K562 (cell line): ENCODE results near the gene ZP3. TPM values are rescaled to one million over a fixed set of nuclear protein-coding genes. Genes with fewer than 3 reads are reported as not detected.
A peak's percentile ranks its signal among the peaks of the same experiment; 100 is the strongest.

Source experiments
- ATAC-seq: fragments of 200-7000 bp; cut with Tn5 transposase; 3 replicates; pipeline ENCODE4 v1.9.1; 2020; ENCODE audit warnings: moderate library complexity
- BruUV-seq: library from RNA; stranded (reverse); fragments of 400-500 nt; replicated peaks from 2 replicates; lab custom pipeline; 2021; lab: Mats Ljungman, UMichigan
- CTCF ChIA-PET: fragments of 300-600 bp; formaldehyde crosslinking; extraction: SDS; loops from one replicate; lab custom pipeline; 2021; ENCODE audit warnings: low intra/inter-chr PET ratio; lab: Yijun Ruan, JAX
- POLR2A ChIA-PET: fragments of 300-600, 350-650 bp; sonication (Branson Sonifier 250); formaldehyde crosslinking; extraction: SDS; loops from one replicate; lab custom pipeline; 2021; ENCODE audit warnings: antibody characterized with exemption, inconsistent platforms; lab: Yijun Ruan, JAX
- DNase-seq, 4 experiments: peaks; one replicate each; pipeline versions ENCODE4 v3.0.0 to v3.0.0-alpha.2; 2011 to 2018; ENCODE audit warnings: low spot score in 3 of 4, mixed read lengths in 3 of 4; ENCODE audit errors: extremely low read depth in 1 of 4
- FAIRE-seq: peaks from 2 replicates; lab custom pipeline; 2011; peaks lifted over from hg19 to GRCh38; lab: Jason Lieb, UNC
- H2AFZ ChIP-seq: 2 replicates; pipeline ENCODE4 v1.6.0; 2011; ENCODE audit warnings: low read depth, low read length, control low read depth, inconsistent platforms
- H3K27ac ChIP-seq: fragments of 200-600 bp; 3 replicates; pipeline ENCODE4 v1.8.0; 2011; ENCODE audit warnings: low read depth, mild to moderate bottlenecking, control low read depth, inconsistent platforms, low read length, moderate library complexity, mixed read lengths; ENCODE audit errors: extremely low read depth
- H3K27me3 ChIP-seq, 2 experiments: fragments of 300-600 bp in 1 of 2; 2 replicates in 1 of 2; 3 replicates in 1 of 2; pipeline versions ENCODE4 v1.6.0 to v1.8.0; 2011; ENCODE audit warnings: inconsistent platforms in 2 of 2, low read length in 2 of 2, mild to moderate bottlenecking in 1 of 2, mixed read lengths in 1 of 2, moderate library complexity in 1 of 2; ENCODE audit not compliant: control insufficient read depth in 2 of 2, insufficient read depth in 2 of 2
- H3K36me3 ChIP-seq: fragments of 300-600 bp; 3 replicates; pipeline ENCODE4 v1.8.0; 2011; ENCODE audit warnings: mild to moderate bottlenecking, low read length, inconsistent platforms; ENCODE audit not compliant: control insufficient read depth, insufficient read depth
- H3K4me1 ChIP-seq, 2 experiments: fragments of 200-600 bp in 1 of 2; replicated peaks in 1 of 2; 2 replicates in 1 of 2; 3 replicates in 1 of 2; pipeline versions ENCODE4 v1.5.1 to v1.8.0; 2011; ENCODE audit warnings: inconsistent platforms in 2 of 2, low read length in 2 of 2, mild to moderate bottlenecking in 1 of 2, mixed read lengths in 1 of 2, moderate library complexity in 1 of 2; ENCODE audit not compliant: control insufficient read depth in 2 of 2, insufficient read depth in 2 of 2
- H3K4me2 ChIP-seq: 2 replicates; pipeline ENCODE4 v1.6.1; 2011; ENCODE audit warnings: low read length, control low read depth, inconsistent platforms, mixed read lengths; ENCODE audit not compliant: insufficient read depth
- H3K4me3 ChIP-seq: fragments of 200-600 bp; sonication (generic), shearing (Covaris generic); 2 replicates; pipeline ENCODE4 v1.5.1; 2016; ENCODE audit warnings: control low read depth, inconsistent platforms
- H3K79me2 ChIP-seq: fragments of 200-600 bp; 3 replicates; pipeline ENCODE4 v1.8.0; 2011; ENCODE audit warnings: low read length, inconsistent platforms; ENCODE audit not compliant: control insufficient read depth, insufficient read depth
- H3K9ac ChIP-seq, 2 experiments: 2 replicates each; pipeline versions ENCODE4 v1.6.0 to v1.6.1; 2011; ENCODE audit warnings: low read depth in 2 of 2, low read length in 2 of 2, control low read depth in 1 of 2, inconsistent platforms in 1 of 2, mild to moderate bottlenecking in 1 of 2, mixed read lengths in 1 of 2; ENCODE audit not compliant: insufficient read depth in 1 of 2
- H3K9me1 ChIP-seq: one replicate; pipeline ENCODE4 v1.6.0; 2011; ENCODE audit warnings: inconsistent platforms, mild to moderate bottlenecking, low read length, moderate library complexity; ENCODE audit not compliant: control insufficient read depth, insufficient read depth
- H3K9me3 ChIP-seq: replicated peaks from 2 replicates; pipeline ENCODE4 v1.5.1; 2011; ENCODE audit warnings: low read depth, low read length, inconsistent platforms; ENCODE audit not compliant: control insufficient read depth, insufficient read depth
- H4K20me1 ChIP-seq: replicated peaks from 2 replicates; pipeline ENCODE4 v1.6.1; 2011; ENCODE audit warnings: low read length, inconsistent platforms, mixed read lengths; ENCODE audit not compliant: control insufficient read depth, insufficient read depth
- ADNP ChIP-seq: fragments of 200-800 bp; sonication (Bioruptor generic); IDR thresholded peaks from 2 replicates; pipeline ENCODE4 v1.6.1; 2016; ENCODE audit warnings: missing genetic modification characterization, missing compliant biosample characterization
- ARID1B ChIP-seq: fragments of 450-650 bp; IDR thresholded peaks from 2 replicates; pipeline ENCODE4 v1.6.1; 2016; ENCODE audit warnings: antibody characterized with exemption, mild to moderate bottlenecking, inconsistent platforms
- ASH1L ChIP-seq: fragments of 450-650 bp; IDR thresholded peaks from 2 replicates; pipeline ENCODE4 v1.6.1; 2018; ENCODE audit warnings: borderline replicate concordance, mild to moderate bottlenecking, low read depth; ENCODE audit not compliant: partially characterized antibody
- BMI1 ChIP-seq: fragments of 150-350 bp; IDR thresholded peaks from 2 replicates; pipeline ENCODE4 v1.6.1; 2014; ENCODE audit warnings: low read length
- CBFA2T2 ChIP-seq: fragments of 450-650 bp; conservative IDR thresholded peaks from 2 replicates; pipeline ENCODE4 v1.6.1; 2017; ENCODE audit warnings: mild to moderate bottlenecking
- CBX1 ChIP-seq: sonication (generic); IDR thresholded peaks from 2 replicates; pipeline ENCODE4 v1.6.1; 2016; ENCODE audit warnings: antibody characterized with exemption, low read depth, mild to moderate bottlenecking
- CC2D1A ChIP-seq: fragments of 450-650 bp; IDR thresholded peaks from 2 replicates; pipeline ENCODE4 v1.6.1; 2017; ENCODE audit warnings: mild to moderate bottlenecking
- EGR1 ChIP-seq: fragments of 450-650 bp; conservative IDR thresholded peaks from 2 replicates; pipeline ENCODE4 v1.6.1; 2017; ENCODE audit warnings: mild to moderate bottlenecking
- HNRNPK ChIP-seq: fragments of 200-400 bp; formaldehyde crosslinking; IDR thresholded peaks from one replicate; pipeline ENCODE4 v1.6.1; 2018; ENCODE audit warnings: mild to moderate bottlenecking, low read depth, low read length; ENCODE audit not compliant: poor library complexity, severe bottlenecking
- LARP7 ChIP-seq: fragments of 450-650 bp; IDR thresholded peaks from 2 replicates; pipeline ENCODE4 v1.6.1; 2016
- NFXL1 ChIP-seq: fragments of 450-650 bp; formaldehyde crosslinking; IDR thresholded peaks from 2 replicates; pipeline ENCODE4 v1.4.0; 2021; ENCODE audit warnings: mild to moderate bottlenecking
- NRF1 ChIP-seq, 2 experiments: fragments of 450-650 bp; IDR thresholded peaks in 1 of 2; conservative IDR thresholded peaks in 1 of 2; 2 replicates each; pipeline ENCODE4 v1.6.1; 2014; ENCODE audit warnings: mild to moderate bottlenecking in 2 of 2
- PKNOX1 ChIP-seq: fragments of 450-650 bp; IDR thresholded peaks from 2 replicates; pipeline ENCODE4 v1.6.1; 2016
- PREB ChIP-seq: sonication (generic); formaldehyde crosslinking; IDR thresholded peaks from 2 replicates; pipeline ENCODE4 v1.8.1; 2023; ENCODE audit warnings: mild to moderate bottlenecking, missing genetic modification reagents
- PYGO2 ChIP-seq: fragments of 450-650 bp; IDR thresholded peaks from 2 replicates; pipeline ENCODE4 v1.6.1; 2016; ENCODE audit warnings: mild to moderate bottlenecking, missing genetic modification characterization, moderate library complexity, missing compliant biosample characterization
- RHOXF2B ChIP-seq: fragments of 250-450 bp; sonication (Bioruptor Pico); conservative IDR thresholded peaks from 2 replicates; pipeline ENCODE4 v1.5.1; 2021
- TCF3 ChIP-seq: sonication (generic); formaldehyde crosslinking; IDR thresholded peaks from 2 replicates; pipeline ENCODE4 v1.4.0; 2020; ENCODE audit warnings: mild to moderate bottlenecking, missing genetic modification reagents
- TEAD4 ChIP-seq, 2 experiments: sonication (generic) in 1 of 2; formaldehyde crosslinking in 1 of 2; IDR thresholded peaks; 2 replicates each; pipeline versions ENCODE4 v1.6.1 to v1.8.0; 2012 to 2022; ENCODE audit warnings: borderline replicate concordance in 1 of 2, inconsistent platforms in 1 of 2, low read length in 1 of 2, mild to moderate bottlenecking in 1 of 2, missing genetic modification reagents in 1 of 2
- TFAP4 ChIP-seq: sonication (generic); formaldehyde crosslinking; IDR thresholded peaks from 2 replicates; pipeline ENCODE4 v1.8.0; 2022; ENCODE audit warnings: missing genetic modification reagents, mild to moderate bottlenecking, moderate library complexity, borderline replicate concordance
- WGBS: fragments of 100-300 bp; shearing (Covaris generic); methylation state at CpG from one replicate; pipeline ENCODE4 v1.1.6; 2016; ENCODE audit warnings: low coverage, mixed read lengths; ENCODE audit not compliant: insufficient coverage; ENCODE audit errors: missing lambda C conversion rate; 5-methylcytosine and 5-hydroxymethylcytosine counted together
- in situ Hi-C: fragments of 300-500 bp; cut with MboI; formaldehyde crosslinking; loops from 4 replicates; pipeline ENCODE4 v1.15.0; 2018; ENCODE audit warnings: inconsistent platforms, mixed read lengths
- intact Hi-C: fragments of 100-400 bp; cut with micrococcal nuclease; formaldehyde crosslinking; loops from 2 replicates; pipeline ENCODE4 v1.14.2; 2022
- polyA plus RNA-seq, 8 experiments: library from polyadenylated mRNA; depleted of rRNA in 4 of 8; stranded (reverse) in 5 of 8; unstranded in 3 of 8; fragments of >200 nt; fragmentation: Nextera tagmentation in 2 of 8; fragmentation: Illumina TruSeq in 1 of 8; extraction: Ambion mirVana in 2 of 8; extraction: Trizol in 1 of 8; gene quantifications; 2 replicates each; pipeline versions ENCODE4 v1.2.1 to v1.2.3, GENCODE V29; 2011 to 2014; ENCODE audit warnings: inconsistent platforms in 1 of 8, missing spikeins in 1 of 8
- total RNA-seq, 7 experiments: library from RNA; depleted of rRNA in 6 of 7; stranded (reverse); fragments of >200 nt in 6 of 7; fragmentation: Illumina TruSeq in 2 of 7; extraction: Trizol in 2 of 7; gene quantifications; 2 replicates each; pipeline versions ENCODE4 v1.2.1 to v1.2.3, GENCODE V29; 2011 to 2021; ENCODE audit warnings: low replicate concordance in 1 of 7

The ZP3 gene
- total and polyA plus RNA-seq, 9 of the 15 experiments (the other 6 are each of a cell fraction or from before 2014, with no cell fraction given): 1.4 to 3.8 (median 2.4) TPM

GRCh38 chr7:76395965-76396726 lies 28.6 kb upstream of the ZP3 start:
- Histone ChIP-seq H3K27me3 (no peaks in the 10 kb centered on the region), H2AFZ (peak overlapping the region; percentile 79), H3K9ac (peak overlapping the region; percentile 72 to 74), H3K9me3 (no peaks in the 10 kb centered on the region), H3K36me3 (peaks cover 3% of the 10 kb centered on the region; the same call in 1 of the 3 replicates), H3K4me3 (no peak overlapping the region), H4K20me1 (no peaks in the 10 kb centered on the region), H3K4me1 (peaks cover 36 to 67% of the 10 kb centered on the region in 2 experiments), H3K79me2 (peaks cover 17% of the 10 kb centered on the region), H3K27ac (peak overlapping the region; percentile 46), H3K9me1 (no peaks in the 10 kb centered on the region), H3K4me2 (peak overlapping the region; percentile 95)
- intact Hi-C loops: no loop called here
- POLR2A ChIA-PET: interaction anchor here (0.8 to 1.0 kb wide), 2 partner anchors 15 to 207 kb away, joined by 3 to 4 read pairs; no protein-coding TSS in a partner anchor
- DNase-seq: peak in 1 of 4 experiments; percentile 63
- WGBS: 41% methylated on average over 13 of the region's 13 CpGs
- ATAC-seq: peak; percentile 20
- in situ Hi-C loops: no loop called here
- CTCF ChIA-PET: no interaction called here
- peak; percentile 68 for FAIRE-seq
- BruUV-seq: no TSS peak
- TF ChIP-seq PREB (CRISPR knock-in tag) (no peak), PKNOX1 (peak; percentile 92), TEAD4 (IDR thresholded peaks at IDR 0.05; ENCODE audit: low read length) (peak; percentile 24; the same call in 1 of the 2 replicates), TEAD4 (CRISPR knock-in tag; IDR thresholded peaks at IDR 0.05; ENCODE audit: borderline replicate concordance) (no peak), NRF1 (conservative IDR thresholded peaks at IDR 0.05 in 1 of 2, IDR thresholded peaks at IDR 0.05 in 1 of 2) (peak; percentile 21 to 25; a peak in 1 of 4 replicates), ASH1L (no peak), PYGO2 (no peak), ARID1B (peak; percentile 34; the same call in 1 of the 2 replicates), EGR1 (peak; percentile 87), NFXL1 (CRISPR knock-in tag) (no peak), LARP7 (0 out of 2 replicates have a peak, but pooled peaks have one; percentile 42), BMI1 (peak; percentile 81), CC2D1A (peak; percentile 65; the same call in 1 of the 2 replicates), ADNP (tag) (0 out of 2 replicates have a peak, but pooled peaks have one; percentile 22), RHOXF2B (CRISPR knock-in tag) (no peak), TFAP4 (CRISPR knock-in tag) (peak; percentile 54), CBFA2T2 (no peak), CBX1 (no peak), HNRNPK (no peak), TCF3 (no peak)
